HG03095 (cell line): ENCODE measurements around the gene TFR2.

Experiments used
- ATAC-seq: cut with Tn5 transposase; IDR thresholded peaks from one replicate; pipeline ENCODE4 v1.9.1; 2021; ENCODE audit warnings: moderate library complexity; ENCODE audit not compliant: unreplicated experiment

Gene TFR2

DNA sequence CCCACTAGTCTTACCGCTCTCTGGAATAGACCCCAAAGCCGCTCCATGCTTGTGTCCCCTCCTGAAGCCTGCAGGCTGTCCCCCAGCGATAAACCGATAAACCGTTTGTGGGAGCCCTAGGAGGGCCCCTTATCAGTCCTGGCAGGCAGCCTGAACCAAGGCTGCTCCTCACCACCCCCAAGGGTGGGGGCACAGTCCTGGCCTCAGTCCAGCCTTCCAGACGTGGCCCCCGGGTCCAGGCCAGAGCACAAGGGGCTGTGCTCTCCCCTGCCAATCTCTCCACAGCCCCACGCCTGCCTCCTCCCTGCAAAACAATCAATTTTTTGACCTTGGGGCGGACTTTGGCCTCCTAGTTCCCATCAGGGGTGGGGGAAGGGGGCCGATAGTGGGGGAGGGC, at the start of gene TFR2:
TFR2 (minus strand) TSS at position 90 of the 397 bp plus-strand sequence; CDS start at position 47, 43 bp downstream.
- no peak for ATAC-seq

DNA sequence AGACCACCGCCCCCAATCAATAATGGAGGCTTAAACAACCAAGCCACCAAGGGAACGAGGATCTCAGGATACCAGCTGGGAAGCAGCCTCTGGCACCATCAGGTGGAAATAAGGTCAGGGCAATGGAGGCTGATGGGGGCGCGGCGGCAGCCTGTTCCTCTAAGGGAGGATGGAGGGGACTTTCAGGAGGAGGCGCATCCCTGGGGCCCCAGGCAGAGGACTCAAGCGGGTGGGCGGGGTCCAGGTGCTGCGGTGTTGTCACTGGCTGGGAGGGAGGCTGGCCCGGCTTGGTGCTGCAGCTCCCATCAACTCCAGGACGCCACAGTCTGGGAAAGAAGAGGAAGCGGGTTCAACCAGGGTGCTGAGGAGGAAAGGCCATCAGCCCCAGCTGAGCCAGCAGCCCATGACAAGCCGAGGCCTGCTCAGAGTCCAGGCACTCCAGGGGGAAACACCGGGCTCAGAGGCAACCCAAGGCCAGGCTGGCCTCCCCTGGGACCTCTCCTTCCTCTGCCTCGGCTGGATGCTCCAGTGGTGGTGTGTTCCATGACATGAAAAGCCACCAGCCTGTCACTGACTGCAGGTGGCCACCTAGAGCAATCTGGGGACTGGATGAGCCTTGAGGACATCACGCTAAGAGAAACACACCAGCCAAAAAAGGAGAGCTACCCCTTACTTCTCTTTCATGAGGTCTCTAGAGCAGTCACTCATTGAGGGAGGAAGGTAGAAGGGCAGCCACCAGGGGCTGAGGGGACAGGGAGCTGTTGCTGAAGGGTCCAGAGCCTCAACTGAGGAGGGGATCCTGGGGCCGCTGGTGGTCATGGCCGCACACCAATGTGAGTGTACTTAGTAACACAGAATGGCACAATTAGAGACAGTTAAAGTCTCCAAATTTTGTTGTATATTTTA, 48.1 kb upstream of the TFR2 start:
- no peak for ATAC-seq

DNA sequence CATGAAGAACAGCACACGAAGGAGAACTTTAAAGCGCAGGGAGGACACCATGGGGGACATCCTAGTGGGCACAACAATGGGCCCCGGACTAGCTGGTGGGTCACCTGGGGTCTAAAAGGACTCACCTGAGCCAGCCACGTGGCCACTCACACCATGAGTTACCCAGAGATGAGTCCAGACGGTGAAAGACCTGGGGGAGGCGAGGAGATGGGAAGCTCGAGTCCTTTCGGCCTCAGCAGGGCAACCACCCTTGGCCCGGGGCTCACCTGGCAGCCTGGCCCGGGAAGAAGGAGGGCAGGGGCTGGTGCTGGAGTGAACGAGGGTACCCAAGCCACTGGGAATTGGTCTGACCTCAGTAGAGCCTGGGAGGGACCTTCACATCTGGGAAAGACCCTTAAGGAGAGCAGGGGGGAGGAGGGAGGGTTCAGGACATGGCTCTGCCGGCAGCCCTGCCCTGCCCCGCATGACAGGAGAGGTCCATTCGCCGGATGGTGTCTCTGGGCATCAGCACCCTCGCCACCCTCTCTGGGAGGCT, 47.0 kb upstream of the TFR2 start:
- ATAC-seq: no peak

- no peak for ATAC-seq
Measured at GRCh38 chr7:100687751-100688300, 46.5 kb upstream of the TFR2 start.

- no peak for ATAC-seq
Measured at GRCh38 chr7:100687261-100687660, 45.9 kb upstream of the TFR2 start.

DNA sequence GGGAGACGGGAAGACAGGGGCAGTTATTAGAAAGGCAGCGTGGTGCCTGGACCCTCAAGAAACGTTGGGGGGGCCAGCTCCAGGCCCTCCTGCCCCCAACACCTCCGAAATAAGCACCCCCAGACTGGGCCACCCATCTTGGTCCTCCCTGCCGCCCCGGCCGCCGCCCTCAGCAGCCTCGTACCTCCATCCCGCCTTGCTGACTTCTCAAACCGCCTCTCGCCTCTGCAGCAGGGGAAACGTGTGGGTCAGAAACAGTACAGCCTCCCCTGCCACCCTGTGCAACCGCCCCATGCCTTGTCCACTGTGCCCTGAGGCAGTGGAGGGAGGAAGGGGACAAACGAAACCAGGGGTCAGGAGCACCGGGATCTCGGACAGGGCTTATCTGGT, 45.5 kb upstream of the TFR2 start:
- no peak for ATAC-seq

DNA sequence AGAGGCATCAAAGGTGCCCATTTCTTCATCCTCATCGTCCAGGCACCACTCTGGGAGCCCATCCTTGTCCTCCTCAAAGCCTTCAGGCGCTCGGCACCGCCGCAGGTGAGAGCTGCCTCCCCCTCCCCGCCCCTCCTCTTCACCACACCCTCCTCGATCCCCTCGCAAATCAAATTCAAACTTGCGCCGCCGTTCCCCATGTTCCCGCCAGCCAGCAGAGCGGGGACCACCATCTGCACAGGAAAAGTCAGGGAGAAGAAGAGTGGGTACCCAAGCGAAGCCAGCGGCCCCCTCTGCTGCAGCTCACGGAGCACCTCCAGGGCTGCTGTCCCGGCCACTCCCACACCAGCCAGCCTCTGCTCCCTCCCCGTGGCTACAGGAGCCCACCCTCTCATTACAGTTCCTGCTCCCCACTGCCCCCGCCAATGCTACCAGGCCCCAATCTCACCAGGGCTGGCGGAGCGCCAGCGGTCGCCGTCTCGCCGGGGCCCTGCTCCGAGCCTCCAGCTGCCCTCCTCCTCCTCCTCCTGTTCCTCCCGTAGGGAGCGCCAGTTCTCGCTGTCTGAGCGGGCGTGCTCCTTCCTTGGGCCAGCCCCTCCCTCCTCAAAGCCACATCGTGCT, 45.0 kb upstream of the TFR2 start:
- no peak for ATAC-seq

DNA sequence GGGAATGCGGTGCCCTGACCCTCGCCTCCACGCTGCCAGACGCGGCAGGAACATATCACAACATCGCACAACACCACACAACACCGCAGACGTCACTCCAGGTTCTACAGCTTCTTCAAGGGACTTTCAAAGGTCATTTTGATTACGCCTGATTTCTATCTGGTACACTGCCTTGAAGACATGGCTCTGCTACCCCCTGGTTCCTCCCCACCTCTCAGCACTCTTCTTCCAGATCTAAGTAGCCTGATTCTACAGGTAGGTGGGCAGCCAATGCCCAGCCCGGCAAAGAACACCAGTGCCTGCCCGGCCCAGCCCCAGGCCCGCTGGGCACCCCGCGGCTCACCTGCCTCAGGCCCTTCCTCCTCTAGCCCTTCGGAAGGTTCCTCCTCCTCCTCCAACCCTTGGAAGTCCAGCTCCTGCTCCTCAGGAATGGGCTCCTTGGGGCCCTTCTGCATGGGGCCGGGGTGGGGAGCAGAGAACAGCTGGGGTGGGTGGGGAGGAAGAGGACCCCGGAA, 44.3 kb upstream of the TFR2 start:
- no peak for ATAC-seq

DNA sequence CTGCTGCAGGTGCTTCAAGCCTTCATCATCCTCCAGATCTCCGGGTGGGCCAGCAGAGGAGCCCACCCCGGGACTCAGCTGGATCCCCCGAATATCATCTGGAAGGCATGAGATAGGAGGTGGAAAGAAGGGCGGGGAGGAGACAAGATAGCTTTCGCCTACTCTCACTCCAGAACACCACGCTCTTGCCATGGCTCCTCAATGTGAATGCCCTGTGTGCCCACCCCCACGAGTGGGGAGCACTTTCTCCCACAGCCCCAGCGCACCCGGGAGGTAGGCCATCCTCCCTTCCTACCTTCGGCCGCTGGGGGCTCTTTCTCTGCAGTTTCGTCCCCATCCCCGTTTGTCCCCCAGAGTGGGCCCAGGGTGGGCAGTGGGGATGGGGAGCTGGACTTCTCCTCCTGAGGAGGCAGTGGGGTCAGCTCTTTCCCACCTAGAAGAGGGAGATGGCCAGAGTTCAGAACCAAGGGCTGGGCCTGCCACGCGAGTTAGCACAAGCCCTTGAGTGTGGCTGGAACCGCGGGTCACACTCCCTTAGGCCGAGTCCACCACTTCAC, 43.8 kb upstream of the TFR2 start:
- no peak for ATAC-seq

DNA sequence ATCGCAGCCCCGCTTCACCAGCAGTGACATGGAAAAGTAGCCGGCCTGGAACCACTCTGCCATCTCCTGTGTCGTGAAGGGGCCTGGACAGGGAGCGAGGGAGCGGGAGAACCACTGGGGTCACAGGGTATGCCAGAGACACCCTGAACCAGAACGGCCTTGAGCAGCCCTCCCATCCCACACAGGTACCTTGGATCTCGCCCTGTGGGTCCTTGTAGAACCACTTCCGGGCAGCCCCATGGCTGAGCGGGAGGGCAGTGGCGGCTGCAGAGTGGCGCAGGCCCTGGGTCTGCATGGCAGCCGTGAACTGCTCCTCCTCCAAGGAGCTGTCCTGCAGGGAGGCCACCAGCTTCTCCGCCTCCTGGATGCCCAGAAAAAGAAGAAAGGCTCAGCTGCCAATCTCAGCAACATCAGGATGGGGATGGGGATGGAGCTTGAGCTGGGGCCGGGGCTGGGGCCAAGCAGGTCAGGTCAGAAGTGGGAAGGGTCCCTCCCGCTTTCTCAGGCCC, 43.2 kb upstream of the TFR2 start:
- no peak for ATAC-seq

DNA sequence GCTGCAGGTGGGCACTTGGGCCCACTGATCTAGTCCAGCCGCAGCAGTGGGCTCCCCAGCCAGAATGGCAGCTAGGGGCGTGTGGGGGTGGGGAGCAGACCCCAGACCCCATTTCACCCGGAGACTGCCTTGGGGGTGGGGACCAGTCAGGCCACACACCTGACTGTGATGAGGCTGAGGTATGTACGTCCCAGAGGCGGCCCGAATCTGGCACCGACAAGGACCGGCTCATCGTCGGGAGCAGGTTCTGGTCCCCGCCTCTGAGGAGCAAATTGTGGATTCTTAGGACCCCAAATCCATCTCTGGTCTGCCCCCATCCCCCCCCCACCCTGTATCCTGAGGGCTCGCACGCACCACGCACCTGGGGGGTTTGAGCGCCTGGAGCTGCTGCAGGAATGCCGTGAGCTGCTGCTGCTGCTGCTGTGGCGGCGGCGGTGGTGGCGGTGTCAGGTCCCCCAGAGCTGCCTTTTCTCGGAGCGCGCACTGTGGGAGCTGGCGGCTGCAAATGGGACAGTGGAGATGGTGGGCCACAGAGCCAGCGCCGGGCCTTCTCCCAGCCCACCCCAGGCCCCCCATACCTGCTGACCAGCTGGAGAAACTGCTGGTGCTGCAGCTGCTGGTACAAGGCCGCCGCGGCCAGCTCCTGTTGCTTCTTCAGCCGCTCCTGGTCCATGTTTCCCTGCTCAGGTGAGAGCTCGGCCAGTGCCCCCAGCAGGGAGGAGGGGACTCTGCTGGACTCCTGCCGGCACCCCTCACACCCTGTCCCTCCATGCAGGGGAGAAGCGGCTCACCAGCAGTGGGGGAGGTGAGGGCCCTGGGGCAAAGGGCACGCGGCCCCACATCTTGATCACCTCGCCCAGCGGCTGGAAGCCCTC, 42.5 kb upstream of the TFR2 start:
- no peak for ATAC-seq

GRCh38 chr7:100682991-100683658, 41.8 kb upstream of the TFR2 start:
- no peak for ATAC-seq

- no peak for ATAC-seq
Measured at GRCh38 chr7:100682228-100682741, 40.9 kb upstream of the TFR2 start.

DNA sequence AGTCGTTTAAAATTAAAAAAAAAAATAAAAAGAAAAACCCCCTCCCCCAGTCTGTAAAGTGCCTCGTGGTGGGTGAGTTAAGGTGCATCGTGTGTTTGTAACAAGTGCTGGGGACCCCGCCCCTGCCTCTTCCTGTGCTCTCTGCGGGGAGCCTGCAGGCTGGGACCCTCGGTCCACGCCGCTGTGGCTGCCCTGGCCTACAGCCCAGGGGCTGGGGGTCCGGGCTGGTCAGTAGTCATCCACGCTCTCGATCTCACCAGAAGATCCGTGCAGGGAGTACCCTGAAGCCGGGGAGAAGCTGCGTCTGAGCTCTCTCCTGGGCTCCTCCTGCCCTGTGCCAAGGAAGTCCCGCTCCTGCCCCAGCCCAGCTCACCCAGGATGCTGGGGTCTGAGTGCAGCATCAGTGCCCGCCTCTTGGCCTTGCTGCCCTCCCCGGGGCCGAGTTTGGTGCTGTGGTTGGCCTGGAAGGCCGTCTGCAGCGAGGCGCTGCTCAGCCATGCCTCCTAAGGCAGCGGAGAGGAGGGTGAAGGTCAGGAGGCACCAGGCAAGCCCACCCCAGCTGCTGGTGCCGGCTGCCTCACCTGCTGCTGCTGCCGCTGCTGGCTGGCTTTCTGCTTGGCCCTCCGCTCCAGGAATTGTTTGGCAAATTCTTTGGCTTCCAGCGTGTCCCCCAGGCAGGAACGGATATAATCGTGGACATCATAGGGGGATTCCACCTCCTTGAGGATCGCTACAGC, 40.3 kb upstream of the TFR2 start:
- no peak for ATAC-seq

DNA sequence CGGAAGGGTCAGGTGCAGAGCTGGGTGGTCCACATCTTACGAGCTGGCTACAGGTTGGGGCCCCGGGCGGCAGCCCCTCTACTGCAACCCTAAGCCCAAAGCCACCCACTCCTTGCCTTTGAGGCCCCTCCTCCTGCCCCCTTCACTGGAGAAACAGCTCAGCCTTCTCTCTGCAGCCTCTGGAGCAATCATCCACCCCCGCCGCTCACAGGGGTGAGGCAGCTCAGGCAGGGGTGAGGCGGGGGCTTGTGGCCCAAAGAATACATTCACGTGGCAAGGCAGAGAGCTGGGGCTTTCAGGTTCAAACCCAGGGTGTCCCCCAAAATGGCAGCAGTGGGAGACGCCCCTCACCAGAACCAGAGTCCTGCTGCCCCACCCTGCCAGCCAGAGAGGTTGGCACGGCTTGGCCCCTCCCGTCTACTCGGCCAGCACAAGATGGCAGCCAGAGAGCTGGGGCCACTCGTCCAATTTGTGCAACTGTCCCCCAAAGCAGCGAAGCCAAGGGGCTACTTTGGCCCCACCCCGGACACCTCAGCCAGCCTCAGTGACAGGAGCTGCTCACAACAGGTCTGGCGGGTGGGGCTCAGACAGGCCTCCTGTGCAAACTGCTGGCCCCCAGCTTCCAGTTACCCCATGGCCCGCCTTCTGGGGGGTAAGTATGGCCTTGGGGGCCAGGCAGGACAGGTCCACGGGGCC, 39.4 kb upstream of the TFR2 start:
- no peak for ATAC-seq

GRCh38 chr7:100679927-100680575, 38.7 kb upstream of the TFR2 start:
- no peak for ATAC-seq

GRCh38 chr7:100679129-100679926, 38.0 kb upstream of the TFR2 start:
- no peak for ATAC-seq
